ENCODE results near the gene PHLDA2. TPM values are rescaled to one million over a fixed set of nuclear protein-coding genes. Genes with fewer than 3 reads are reported as not detected.

PHLDA2 gene
- total RNA-seq, 1 donor from 2014 or later: 0.40 TPM

DNA sequence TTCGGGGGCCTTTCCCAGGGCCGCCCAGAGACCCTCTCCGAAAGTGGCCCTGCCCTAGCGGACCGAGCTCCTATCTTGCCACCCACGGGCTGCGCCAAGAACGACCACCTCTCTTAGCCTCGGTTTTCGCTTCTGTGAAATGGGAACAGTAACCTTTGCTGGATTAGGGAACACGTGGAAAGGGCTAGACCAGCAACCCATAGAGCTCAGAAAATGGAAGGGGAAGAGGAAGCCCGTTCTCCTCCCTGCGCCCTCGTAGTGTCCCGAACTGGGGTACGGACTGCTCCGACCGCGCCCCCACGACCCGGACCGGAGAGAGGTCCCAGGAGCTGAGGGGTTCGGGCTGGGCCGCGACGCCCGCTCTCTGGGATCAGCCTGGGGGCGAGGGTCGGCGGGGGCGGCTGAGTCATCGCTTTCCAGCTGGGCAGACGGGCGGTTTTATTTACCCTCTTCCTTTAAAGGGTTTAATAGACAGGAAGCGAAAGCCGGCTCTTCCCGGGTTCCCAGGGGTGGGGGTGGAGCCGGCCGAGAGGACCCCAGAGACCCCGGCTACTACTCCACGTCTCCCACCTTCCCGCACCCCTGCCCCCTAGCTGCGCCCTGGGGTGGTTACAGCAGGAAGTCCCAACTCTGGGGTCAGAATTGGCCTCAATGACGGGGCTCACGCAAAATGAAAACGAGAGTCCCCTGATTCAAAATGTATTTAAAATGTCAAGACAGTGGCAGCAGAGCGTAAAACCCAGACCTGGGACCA, 907 bp upstream of the PHLDA2 start:
- DNase-seq (ENCODE audit: low read depth in 2 of 2): peak; percentile 29 to 64

DNA sequence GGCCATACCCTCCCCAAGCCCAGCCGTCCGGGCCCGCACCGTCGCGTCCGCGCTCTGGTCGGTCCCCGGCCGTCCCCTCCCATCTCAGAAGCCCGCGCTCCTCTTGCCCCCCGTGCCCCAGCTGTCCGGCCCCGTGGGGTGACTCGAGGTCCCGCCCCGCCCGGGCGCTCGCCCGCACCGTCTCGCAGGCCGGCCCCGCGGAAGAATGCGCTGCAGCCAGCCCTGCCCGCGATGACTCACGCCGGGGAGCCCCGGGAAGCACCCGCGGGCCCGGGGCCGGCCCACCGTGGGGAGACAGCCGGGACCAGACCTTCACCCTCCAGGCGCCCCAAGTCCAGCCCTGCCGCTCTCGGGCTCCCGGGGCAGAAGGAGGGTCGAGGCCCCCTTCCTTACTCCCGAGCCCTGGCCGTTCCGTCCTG, 320 bp upstream of the PHLDA2 start:
- peak; percentile 42 to 79 for DNase-seq (ENCODE audit: low read depth in 2 of 2)

DNA sequence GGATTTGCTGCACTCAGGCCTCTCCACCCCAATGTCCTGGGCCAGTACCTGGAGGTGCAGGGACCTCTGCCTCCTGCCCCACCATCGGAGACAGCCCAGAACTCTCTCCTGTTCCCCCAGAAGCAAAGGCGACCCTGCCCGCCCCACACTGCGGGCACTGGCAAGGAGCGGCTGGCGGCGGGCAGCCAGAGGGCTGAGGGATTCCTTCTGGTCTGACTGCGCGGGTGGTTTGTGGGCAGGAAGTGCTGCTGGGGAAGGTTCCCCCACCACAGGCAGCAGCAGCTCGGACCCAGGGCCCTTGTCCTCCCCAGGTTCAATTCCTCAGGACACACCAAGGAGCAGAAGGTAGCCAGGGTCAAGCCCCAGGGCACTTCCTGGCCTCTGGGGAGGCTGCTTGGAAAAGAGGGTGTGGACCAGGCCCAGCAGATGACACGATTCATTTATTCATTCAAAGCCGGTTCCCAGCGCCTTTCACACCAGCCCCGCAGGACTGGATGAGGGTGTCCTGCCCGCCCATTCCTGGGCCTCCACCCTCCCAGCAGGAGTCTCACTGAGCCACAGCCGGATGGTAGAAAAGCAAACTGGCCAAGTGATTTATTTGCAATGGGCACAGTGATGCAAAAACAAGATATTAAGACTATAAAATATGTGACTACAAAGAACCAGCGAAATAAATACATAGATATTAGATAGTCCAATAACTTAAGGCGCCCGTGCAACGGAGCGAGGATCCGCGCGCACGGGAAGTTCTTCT, 1.2 kb downstream of the PHLDA2 start:
- DNase-seq (ENCODE audit: low read depth in 2 of 2): peak in 1 of 2 donors; percentile 36

GRCh38 chr11:2927121-2927800, 2.0 kb downstream of the PHLDA2 start:
- no peak for DNase-seq (ENCODE audit: low read depth in 2 of 2)

GRCh38 chr11:2926611-2927051, 2.6 kb downstream of the PHLDA2 start:
- DNase-seq (ENCODE audit: low read depth in 2 of 2): no peak

GRCh38 chr11:2924821-2925675, 4.2 kb downstream of the PHLDA2 start:
- DNase-seq (ENCODE audit: low read depth in 2 of 2): no peak

DNA sequence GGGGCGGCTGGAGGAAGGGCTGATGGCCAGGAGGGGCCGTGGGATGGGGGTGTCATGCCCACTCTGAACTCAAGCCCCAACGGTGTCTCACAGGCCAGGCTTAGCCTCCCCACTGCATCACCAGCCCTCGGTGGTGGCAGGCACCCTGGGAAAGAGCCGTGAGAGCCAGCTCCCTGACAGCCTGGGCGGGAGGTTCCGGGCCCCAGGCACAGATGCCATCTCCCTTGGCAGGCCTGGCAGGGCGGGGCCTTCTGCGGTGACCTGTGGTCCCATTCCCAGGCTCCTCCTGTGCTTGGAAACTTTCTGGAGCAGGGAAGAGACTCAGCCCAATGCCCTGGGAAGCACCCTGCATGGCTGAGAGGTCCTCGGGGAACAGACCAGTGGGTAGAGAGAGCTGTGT, 4.8 kb downstream of the PHLDA2 start:
- no peak for DNase-seq (ENCODE audit: low read depth in 2 of 2)

GRCh38 chr11:2923446-2924375, 5.5 kb downstream of the PHLDA2 start:
- DNase-seq (ENCODE audit: low read depth in 2 of 2): no peak

GRCh38 chr11:2922655-2923054, 6.6 kb downstream of the PHLDA2 start:
- DNase-seq (ENCODE audit: low read depth in 2 of 2): no peak

DNA sequence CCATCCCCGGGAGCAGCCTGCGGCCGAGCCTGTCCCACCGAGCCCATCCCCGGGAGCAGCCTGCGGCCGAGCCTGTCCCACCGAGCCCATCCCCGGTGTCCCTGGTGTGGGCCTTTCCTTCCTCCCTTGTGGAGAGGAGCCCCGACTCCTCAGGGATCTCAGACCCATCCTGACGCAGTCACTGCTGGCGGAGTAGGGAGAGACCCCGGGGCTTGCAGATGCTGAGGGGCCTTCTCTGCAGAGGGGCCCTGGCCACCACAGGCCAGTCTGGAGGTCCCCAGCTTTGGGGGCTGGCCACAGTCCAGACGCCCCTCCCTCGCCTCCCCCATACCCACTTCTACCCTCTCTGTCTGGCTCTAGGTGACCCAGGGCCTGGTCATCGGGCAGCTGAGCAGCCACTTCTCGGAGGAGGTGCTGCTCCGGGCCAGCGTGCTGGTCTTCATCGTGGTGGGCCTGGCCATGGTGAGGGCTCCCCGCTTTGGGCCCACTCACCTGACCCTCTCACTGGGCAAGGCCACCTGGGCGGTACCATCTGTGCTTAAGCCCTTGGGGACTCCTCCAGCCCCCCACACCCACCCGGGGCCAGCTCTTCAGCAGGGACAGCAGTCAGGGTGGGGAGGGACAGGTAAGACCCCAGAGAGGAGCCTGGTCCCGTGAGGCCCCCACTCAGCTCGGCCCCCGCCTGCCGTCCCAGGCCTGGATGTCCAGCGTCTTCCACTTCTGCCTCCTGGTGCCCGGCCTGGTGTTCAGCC, 7.3 kb downstream of the PHLDA2 start:
- no peak for DNase-seq (ENCODE audit: low read depth in 2 of 2)

GRCh38 chr11:2921261-2921660, 8.0 kb downstream of the PHLDA2 start:
- no peak for DNase-seq (ENCODE audit: low read depth in 2 of 2)

DNA sequence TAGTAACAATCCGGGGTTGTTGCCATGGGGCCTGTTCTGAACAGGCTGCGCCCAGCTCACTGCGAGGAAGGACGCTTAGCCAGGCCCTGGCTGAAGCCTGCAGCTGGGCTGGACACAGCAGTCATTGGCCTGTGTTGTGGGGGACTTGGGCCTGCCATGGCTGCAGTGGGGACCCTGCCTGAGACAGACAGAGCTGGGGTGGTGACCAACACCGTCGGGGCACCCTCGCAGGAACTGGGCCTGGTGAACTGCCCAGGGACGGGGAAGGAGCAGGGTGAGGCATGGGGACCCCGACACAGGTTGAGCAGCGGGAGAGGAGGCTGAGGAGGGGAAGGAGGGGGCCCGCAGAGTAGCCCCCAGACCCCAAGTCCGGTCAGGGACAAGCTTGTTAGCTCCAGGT, 8.9 kb downstream of the PHLDA2 start:
- no peak for DNase-seq (ENCODE audit: low read depth in 2 of 2)

DNA sequence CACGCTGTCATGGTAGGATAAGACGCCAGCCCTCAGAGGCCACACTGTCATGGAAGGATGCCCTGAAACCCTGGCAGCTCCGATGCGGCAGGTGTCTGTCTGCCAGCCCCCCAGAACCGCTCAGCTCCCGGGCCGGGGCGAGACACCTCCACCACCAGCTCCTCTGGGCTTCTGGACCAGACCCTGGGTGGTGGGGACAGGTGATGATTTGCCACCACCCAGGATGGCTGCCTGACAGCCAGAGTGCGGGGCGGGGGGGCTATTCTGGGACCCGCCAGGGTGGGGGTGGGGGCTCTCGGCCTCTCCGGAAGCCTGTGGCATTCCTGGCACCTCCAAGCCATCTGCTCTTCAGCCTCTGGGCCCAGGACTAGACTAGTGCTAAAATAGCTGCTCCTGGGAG, 9.4 kb downstream of the PHLDA2 start:
- no peak for DNase-seq (ENCODE audit: low read depth in 2 of 2)

DNA sequence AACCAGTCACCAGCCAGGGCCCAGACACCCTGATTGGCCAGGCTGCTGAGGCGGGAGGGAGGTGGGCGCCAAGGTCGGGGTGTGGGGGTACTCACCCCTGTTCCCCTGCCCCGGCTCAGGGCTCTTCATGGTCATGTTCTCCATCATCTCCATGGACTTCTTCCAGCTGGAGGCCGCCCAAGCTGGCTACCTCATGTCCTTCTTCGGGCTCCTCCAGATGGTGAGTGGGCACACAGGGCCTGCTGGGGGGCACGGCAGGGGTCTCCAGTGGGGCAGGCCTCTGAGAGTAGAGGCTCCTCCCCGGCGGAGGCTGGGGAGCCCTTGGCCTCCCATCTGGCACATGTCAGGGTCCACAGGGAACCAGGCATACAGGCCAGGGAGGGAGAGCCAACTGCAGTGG, 10.0 kb downstream of the PHLDA2 start:
- DNase-seq (ENCODE audit: low read depth in 2 of 2): no peak

- no peak for DNase-seq (ENCODE audit: low read depth in 2 of 2)
These were observed 11.3 kb downstream of the PHLDA2 start for GRCh38 chr11:2917842-2918490.

DNA sequence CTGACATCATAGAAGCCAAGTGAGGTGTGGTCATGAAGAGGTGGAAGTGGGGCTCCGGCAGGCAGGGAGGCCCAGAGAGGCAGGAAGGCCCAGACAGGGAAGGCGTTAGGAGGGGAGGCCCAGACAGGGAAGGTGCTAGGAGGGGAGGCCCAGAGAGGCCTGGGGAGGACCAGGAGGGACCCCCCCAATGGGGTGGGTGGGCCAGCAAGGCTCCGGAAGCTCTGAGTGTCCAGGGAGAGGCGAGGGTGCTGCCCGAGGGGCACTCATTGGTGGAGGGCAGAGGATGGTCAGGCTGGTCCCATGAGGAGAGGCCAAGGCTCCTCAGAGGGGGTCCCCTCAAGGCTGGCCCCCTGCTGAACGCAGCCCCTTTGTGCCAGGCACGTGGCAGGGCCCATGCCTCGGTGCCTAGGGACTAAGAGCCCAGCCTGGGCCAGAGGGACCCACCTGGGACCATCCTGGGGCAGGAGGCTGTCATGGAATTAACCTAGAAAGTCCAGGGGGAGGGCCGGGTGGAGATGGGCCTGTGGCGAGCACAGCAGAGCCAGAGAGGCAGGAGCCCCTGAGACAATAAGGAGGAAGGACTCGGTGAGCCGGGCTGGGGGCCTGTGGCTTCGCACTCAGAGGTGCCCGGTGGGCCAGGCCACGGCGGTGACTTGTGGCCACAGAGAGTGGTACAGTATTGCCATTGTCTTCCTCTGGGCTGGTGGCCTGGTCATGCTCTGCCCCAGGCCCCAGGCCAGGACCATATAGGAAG, 12.2 kb downstream of the PHLDA2 start:
- no peak for DNase-seq (ENCODE audit: low read depth in 2 of 2)

DNA sequence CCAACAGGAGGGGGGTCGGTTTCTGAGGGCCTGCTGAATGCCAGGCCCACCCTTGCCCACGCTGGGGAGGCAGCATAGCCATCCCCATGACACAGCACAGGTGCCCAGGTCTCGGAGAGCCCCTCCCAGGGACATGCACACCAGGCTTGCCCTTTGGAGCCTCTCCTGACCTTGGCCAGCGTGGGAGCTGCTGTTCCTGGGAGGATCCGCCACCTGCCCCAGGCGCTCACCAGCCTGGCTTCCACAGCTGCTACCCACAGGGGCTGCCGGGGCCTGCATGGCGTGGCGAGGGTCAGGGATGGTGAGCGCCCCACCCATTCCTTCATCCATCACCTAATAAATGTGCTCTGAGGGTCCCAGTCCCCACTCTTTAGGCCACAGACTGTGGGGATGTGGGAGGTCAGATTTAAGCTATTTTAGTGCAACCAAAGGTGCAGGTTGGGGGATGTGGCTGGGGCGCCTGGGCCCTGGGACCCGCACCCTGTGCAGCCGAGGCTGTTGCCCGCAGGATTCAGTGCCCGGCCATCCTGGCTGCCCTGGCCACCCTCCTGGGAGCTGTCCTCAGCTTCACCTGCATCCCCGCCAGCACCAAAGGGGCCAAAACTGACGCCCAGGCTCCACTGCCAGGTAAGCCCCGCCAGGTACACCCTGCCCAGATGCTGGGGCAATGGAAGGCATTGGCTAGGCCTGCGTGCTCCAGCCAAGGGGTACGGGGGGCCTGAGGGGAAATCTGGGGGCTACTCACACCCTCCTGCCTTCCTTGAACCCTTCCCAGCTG, 12.9 kb downstream of the PHLDA2 start:
- no peak for DNase-seq (ENCODE audit: low read depth in 2 of 2)

GRCh38 chr11:2915473-2915872, 13.7 kb downstream of the PHLDA2 start:
- DNase-seq (ENCODE audit: low read depth in 2 of 2): no peak

Measured in lung microvascular endothelial cell (primary cell).